ENCODE data around the gene PNN.
A peak's percentile ranks its signal among the peaks of the same experiment; 100 is the strongest.
"Not testable (repeated sequence)": the region's sequence is repeated elsewhere in the genome, so short reads cannot be mapped to it uniquely, and the experiment has no call there.

The PNN gene

GRCh38 chr14:39174560-39175444 lies at the start of gene PNN:
Gene PNN, plus strand, starts transcription at chr14:39175254. Its CDS starts 26 bp downstream, at chr14:39175280.
- peak; percentile 99 for DNase-seq (ENCODE audit: low read depth, low spot score)

GRCh38 chr14:39137835-39138234 lies 37.2 kb upstream of the PNN start:
- not testable (repeated sequence) for DNase-seq (ENCODE audit: low read depth, low spot score)

GRCh38 chr14:39138440-39138839 lies 36.6 kb upstream of the PNN start:
- no peak for DNase-seq (ENCODE audit: low read depth, low spot score)

- DNase-seq (ENCODE audit: low read depth, low spot score): no peak
These were observed 34.9 kb upstream of the PNN start for GRCh38 chr14:39140170-39140569.

- DNase-seq (ENCODE audit: low read depth, low spot score): not testable (repeated sequence)
These were observed 33.4 kb upstream of the PNN start for GRCh38 chr14:39141623-39142022.

GRCh38 chr14:39143226-39143625 lies 31.8 kb upstream of the PNN start:
- not testable (repeated sequence) for DNase-seq (ENCODE audit: low read depth, low spot score)

GRCh38 chr14:39145266-39145966 lies 29.6 kb upstream of the PNN start:
- no peak for DNase-seq (ENCODE audit: low read depth, low spot score)

- DNase-seq (ENCODE audit: low read depth, low spot score): no peak
These were observed 20.4 kb upstream of the PNN start for GRCh38 chr14:39154594-39155189.

GRCh38 chr14:39157491-39157890 lies 17.6 kb upstream of the PNN start:
- no peak for DNase-seq (ENCODE audit: low read depth, low spot score)

GRCh38 chr14:39158222-39158858 lies 16.7 kb upstream of the PNN start:
- DNase-seq (ENCODE audit: low read depth, low spot score): no peak

GRCh38 chr14:39160494-39160893 lies 14.6 kb upstream of the PNN start:
- DNase-seq (ENCODE audit: low read depth, low spot score): no peak

GRCh38 chr14:39167797-39168320 lies 7.2 kb upstream of the PNN start:
- not testable (repeated sequence) for DNase-seq (ENCODE audit: low read depth, low spot score)

GRCh38 chr14:39168591-39168990 lies 6.5 kb upstream of the PNN start:
- no peak for DNase-seq (ENCODE audit: low read depth, low spot score)

GRCh38 chr14:39169541-39169900 lies 5.5 kb upstream of the PNN start:
- no peak for DNase-seq (ENCODE audit: low read depth, low spot score)

- DNase-seq (ENCODE audit: low read depth, low spot score): no peak
These were observed 1.9 kb upstream of the PNN start for GRCh38 chr14:39173198-39173597.

- no peak for DNase-seq (ENCODE audit: low read depth, low spot score)
These were observed 600 bp downstream of the PNN start for GRCh38 chr14:39175445-39176262.

- DNase-seq (ENCODE audit: low read depth, low spot score): no peak
These were observed 1.5 kb downstream of the PNN start for GRCh38 chr14:39176263-39177167.

- no peak for DNase-seq (ENCODE audit: low read depth, low spot score)
These were observed 2.1 kb downstream of the PNN start for GRCh38 chr14:39177168-39177545.

GRCh38 chr14:39179042-39179441 lies 4.0 kb downstream of the PNN start:
- DNase-seq (ENCODE audit: low read depth, low spot score): no peak

GRCh38 chr14:39180553-39180952 lies 5.5 kb downstream of the PNN start:
- no peak for DNase-seq (ENCODE audit: low read depth, low spot score)
